ENCODE measurements around the gene MYCN.

MYCN gene

GRCh38 chr2:15930589-15931318 lies 9.6 kb upstream of the MYCN start:
- no peak overlapping the region for H3K4me3 ChIP-seq (ENCODE audit: insufficient read depth, low read length, poor library complexity, severe bottlenecking)
- H3K27me3 ChIP-seq (ENCODE audit: low read length) = no peaks in the 10 kb centered on the region
- no peaks in the 10 kb centered on the region for H3F3A ChIP-seq (ENCODE audit: insufficient read depth)
- H3K4me2 ChIP-seq (ENCODE audit: low read depth, low read length, poor library complexity, severe bottlenecking) = no peak overlapping the region
- no peak overlapping the region for H2AFZ ChIP-seq (ENCODE audit: low read depth, low read length, severe bottlenecking)
- no peaks in the 10 kb centered on the region for H3K79me2 ChIP-seq (ENCODE audit: insufficient read depth, low read length)
- H3K27ac ChIP-seq (ENCODE audit: low read depth, low read length) = no peak overlapping the region
- H3K9me3 ChIP-seq (ENCODE audit: insufficient read depth, low read length) = no peaks in the 10 kb centered on the region
- H3K36me3 ChIP-seq (ENCODE audit: low read length) = no peaks in the 10 kb centered on the region
- H4K20me1 ChIP-seq (ENCODE audit: low read depth, low read length) = no peaks in the 10 kb centered on the region
- no peaks in the 10 kb centered on the region for H3K9me2 ChIP-seq (replicated peaks; ENCODE audit: insufficient read depth, low read length)
- no peak overlapping the region for H3K9ac ChIP-seq (ENCODE audit: low read length)
- no peak for TF ChIP-seq EZH2phosphoT487 (conservative IDR thresholded peaks at IDR 0.05; ENCODE audit: low read length)
- TF ChIP-seq, protein P1, sequence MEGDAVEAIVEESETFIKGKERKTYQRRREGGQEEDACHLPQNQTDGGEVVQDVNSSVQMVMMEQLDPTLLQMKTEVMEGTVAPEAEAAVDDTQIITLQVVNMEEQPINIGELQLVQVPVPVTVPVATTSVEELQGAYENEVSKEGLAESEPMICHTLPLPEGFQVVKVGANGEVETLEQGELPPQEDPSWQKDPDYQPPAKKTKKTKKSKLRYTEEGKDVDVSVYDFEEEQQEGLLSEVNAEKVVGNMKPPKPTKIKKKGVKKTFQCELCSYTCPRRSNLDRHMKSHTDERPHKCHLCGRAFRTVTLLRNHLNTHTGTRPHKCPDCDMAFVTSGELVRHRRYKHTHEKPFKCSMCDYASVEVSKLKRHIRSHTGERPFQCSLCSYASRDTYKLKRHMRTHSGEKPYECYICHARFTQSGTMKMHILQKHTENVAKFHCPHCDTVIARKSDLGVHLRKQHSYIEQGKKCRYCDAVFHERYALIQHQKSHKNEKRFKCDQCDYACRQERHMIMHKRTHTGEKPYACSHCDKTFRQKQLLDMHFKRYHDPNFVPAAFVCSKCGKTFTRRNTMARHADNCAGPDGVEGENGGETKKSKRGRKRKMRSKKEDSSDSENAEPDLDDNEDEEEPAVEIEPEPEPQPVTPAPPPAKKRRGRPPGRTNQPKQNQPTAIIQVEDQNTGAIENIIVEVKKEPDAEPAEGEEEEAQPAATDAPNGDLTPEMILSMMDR (IDR thresholded peaks at IDR 0.05; ENCODE audit: insufficient read depth, low read length, poor library complexity, severe bottlenecking) = no peak

- TF ChIP-seq, protein P1 (IDR thresholded peaks at IDR 0.05; ENCODE audit: insufficient read depth, low read length, poor library complexity, severe bottlenecking) = no peak
- TF ChIP-seq EZH2phosphoT487 (conservative IDR thresholded peaks at IDR 0.05; ENCODE audit: low read length) = no peak
- Histone ChIP-seq H3K9me3 (ENCODE audit: insufficient read depth, low read length) (no peaks in the 10 kb centered on the region), H3K27me3 (ENCODE audit: low read length) (no peaks in the 10 kb centered on the region)
Observed at GRCh38 chr2:15931319-15931890, 8.9 kb upstream of the MYCN start.

GRCh38 chr2:15931950-15932349 lies 8.4 kb upstream of the MYCN start:
- H3K27ac ChIP-seq (ENCODE audit: low read depth, low read length) = no peak overlapping the region
- no peaks in the 10 kb centered on the region for H3K36me3 ChIP-seq (ENCODE audit: low read length)
- no peaks in the 10 kb centered on the region for H4K20me1 ChIP-seq (ENCODE audit: low read depth, low read length)
- no peaks in the 10 kb centered on the region for H3K79me2 ChIP-seq (ENCODE audit: insufficient read depth, low read length)
- H3K4me3 ChIP-seq (ENCODE audit: insufficient read depth, low read length, poor library complexity, severe bottlenecking) = no peak overlapping the region
- no peaks in the 10 kb centered on the region for H3K9me3 ChIP-seq (ENCODE audit: insufficient read depth, low read length)
- no peaks in the 10 kb centered on the region for H3K27me3 ChIP-seq (ENCODE audit: low read length)
- H3F3A ChIP-seq (ENCODE audit: insufficient read depth) = no peaks in the 10 kb centered on the region
- no peak overlapping the region for H3K9ac ChIP-seq (ENCODE audit: low read length)
- no peak overlapping the region for H3K4me2 ChIP-seq (ENCODE audit: low read depth, low read length, poor library complexity, severe bottlenecking)
- H3K9me2 ChIP-seq (replicated peaks; ENCODE audit: insufficient read depth, low read length) = no peaks in the 10 kb centered on the region
- TF ChIP-seq, protein P1 (IDR thresholded peaks at IDR 0.05; ENCODE audit: insufficient read depth, low read length, poor library complexity, severe bottlenecking) = no peak
- no peak overlapping the region for H2AFZ ChIP-seq (ENCODE audit: low read depth, low read length, severe bottlenecking)

More at GRCh38 chr2:15931319-15931890, 8.9 kb upstream of the MYCN start:
- no peak overlapping the region for H3K4me3 ChIP-seq (ENCODE audit: insufficient read depth, low read length, poor library complexity, severe bottlenecking)
- no peak overlapping the region for H3K27ac ChIP-seq (ENCODE audit: low read depth, low read length)
- H2AFZ ChIP-seq (ENCODE audit: low read depth, low read length, severe bottlenecking) = no peak overlapping the region
- no peaks in the 10 kb centered on the region for H3K79me2 ChIP-seq (ENCODE audit: insufficient read depth, low read length)
- H3K36me3 ChIP-seq (ENCODE audit: low read length) = no peaks in the 10 kb centered on the region
- H3K9ac ChIP-seq (ENCODE audit: low read length) = no peak overlapping the region
- no peaks in the 10 kb centered on the region for H4K20me1 ChIP-seq (ENCODE audit: low read depth, low read length)
- no peaks in the 10 kb centered on the region for H3K9me2 ChIP-seq (replicated peaks; ENCODE audit: insufficient read depth, low read length)
- H3F3A ChIP-seq (ENCODE audit: insufficient read depth) = no peaks in the 10 kb centered on the region
- no peak overlapping the region for H3K4me2 ChIP-seq (ENCODE audit: low read depth, low read length, poor library complexity, severe bottlenecking)
